ENCODE results near the gene HAUS8.

GRCh38 chr19:17006579-17006978 is 68.7 kb downstream of the HAUS8 start:
- TF ChIP-seq POLR2A (IDR thresholded peaks at IDR 0.05) (no peak), CTCF (IDR thresholded peaks at IDR 0.05 in 4 of 5, conservative IDR thresholded peaks at IDR 0.05 in 1 of 5) (no peak)
